GM19468 (cell line): Measurements from ENCODE around the gene MEAK7.

Experiments used
- ATAC-seq: cut with Tn5 transposase; IDR thresholded peaks from one replicate; pipeline ENCODE4 v1.9.1; 2021; ENCODE audit warnings: mild to moderate bottlenecking, moderate library complexity, moderate number of reproducible peaks; ENCODE audit not compliant: unreplicated experiment; ENCODE audit errors: extremely low read depth

Gene MEAK7, protein sequence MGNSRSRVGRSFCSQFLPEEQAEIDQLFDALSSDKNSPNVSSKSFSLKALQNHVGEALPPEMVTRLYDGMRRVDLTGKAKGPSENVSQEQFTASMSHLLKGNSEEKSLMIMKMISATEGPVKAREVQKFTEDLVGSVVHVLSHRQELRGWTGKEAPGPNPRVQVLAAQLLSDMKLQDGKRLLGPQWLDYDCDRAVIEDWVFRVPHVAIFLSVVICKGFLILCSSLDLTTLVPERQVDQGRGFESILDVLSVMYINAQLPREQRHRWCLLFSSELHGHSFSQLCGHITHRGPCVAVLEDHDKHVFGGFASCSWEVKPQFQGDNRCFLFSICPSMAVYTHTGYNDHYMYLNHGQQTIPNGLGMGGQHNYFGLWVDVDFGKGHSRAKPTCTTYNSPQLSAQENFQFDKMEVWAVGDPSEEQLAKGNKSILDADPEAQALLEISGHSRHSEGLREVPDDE

DNA sequence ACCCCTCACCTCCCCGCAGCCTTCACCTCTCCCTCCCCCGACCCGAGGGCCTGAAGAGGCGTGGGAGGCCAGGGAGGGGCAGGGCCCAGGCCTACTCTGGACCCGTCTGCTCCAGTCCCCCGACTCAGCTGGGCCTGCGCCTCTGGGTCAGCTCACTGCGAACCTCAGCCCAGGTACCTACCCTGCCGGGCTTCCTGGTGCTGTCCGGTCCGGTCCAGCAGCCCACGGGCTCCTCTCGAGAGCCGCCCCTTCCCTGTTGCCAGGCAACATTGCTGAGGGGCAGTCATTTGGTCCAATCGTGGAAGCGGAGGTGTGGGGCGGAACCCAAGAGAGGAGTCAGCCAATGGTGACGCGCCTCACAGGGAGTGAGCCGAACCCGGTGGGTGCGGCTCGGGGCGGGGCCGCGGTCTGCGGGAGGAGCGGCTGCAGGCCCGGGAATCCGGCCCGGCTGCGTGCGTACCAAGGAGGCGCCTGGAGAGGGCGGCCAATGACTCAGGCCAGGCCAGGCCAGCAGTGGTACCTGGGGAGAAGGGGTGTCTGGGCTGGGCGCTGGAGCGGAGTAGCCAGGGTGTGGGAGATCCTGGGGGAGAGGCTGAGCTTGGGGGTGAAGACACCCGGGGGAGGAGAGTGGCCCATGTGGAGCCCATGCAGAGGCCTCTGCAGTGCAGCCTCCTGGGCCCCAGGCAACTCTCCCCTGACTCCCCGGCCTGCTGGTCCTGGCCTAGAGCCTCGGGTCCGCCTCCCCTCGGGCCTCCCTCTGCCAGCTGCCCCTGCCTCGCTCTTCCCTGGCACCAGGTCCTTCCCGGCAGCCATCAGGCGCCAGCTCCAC is at the start of gene MEAK7:
Gene MEAK7, minus strand, starts transcription at position 240 of the 829 bp plus-strand sequence. CDS start 6,573 bp downstream, outside the sequence.
- ATAC-seq = peak; percentile 93

GRCh38 chr16:84553873-84554399 is 49.5 kb upstream of the MEAK7 start:
- ATAC-seq = no peak

- no peak for ATAC-seq
Measured at GRCh38 chr16:84552135-84552534, 47.7 kb upstream of the MEAK7 start.

DNA sequence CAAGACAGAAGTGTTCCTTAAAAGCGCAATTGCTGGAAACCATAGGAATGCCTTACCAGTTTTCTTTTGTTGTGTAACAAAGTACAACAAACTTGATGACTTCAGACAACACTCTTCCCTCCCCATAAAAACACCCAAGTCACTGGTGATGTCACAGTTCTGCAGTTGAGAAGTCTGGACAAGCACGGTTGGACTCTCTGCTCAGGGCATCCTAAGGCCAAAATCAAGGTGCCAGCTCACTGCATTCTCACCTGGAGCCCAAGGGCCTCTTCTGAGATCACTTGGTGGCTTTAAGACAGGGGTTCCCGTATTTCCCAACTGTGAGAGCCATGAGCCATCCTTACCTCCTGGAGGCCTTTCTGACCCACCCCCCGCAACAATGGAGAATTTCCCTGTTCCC is 45.6 kb upstream of the MEAK7 start:
- no peak for ATAC-seq

DNA sequence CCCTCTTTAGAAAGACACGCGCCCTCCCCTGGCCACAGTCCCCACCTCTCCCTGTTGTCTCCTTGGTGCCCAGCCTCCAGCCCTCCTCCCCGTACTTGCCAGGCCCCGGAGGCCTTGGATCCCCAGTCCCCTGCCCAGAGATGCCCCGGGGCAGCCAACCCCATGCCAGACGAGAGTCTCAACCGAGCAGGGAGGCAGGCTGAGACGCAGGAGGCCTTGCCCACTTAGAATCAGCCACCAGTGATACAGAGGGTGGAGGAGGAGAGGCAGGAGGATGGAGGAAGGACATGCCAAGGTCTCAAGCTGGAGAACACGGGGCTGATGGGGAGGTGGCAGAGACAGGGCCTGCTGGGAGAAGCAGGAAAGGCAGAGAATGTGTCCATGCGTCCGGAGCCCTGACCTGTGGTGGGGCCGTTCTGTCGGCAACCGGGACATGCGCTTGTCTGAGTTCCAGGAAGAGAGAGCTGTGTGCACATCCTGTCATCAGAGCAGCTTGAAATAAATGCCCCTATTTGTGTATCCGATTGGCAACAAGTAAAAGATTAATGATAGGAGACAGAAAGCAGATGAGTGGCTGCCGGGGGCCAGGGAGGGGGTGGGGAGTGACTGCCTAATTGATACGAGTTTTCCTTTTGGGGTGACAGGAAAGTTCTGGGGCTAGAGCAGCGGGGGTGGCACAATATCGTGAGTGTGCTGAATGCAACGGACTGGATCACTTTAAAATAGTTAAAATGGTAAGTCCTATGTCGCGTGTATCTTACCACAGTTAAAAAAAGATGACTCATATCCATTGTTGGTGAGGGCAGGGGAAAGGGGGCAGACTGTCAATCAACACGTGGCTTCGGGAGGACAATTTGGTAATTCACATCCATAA is 44.7 kb upstream of the MEAK7 start:
- ATAC-seq = no peak

GRCh38 chr16:84548508-84548907 is 44.0 kb upstream of the MEAK7 start:
- ATAC-seq = no peak

- no peak for ATAC-seq
Measured at GRCh38 chr16:84547546-84548061, 43.1 kb upstream of the MEAK7 start.

DNA sequence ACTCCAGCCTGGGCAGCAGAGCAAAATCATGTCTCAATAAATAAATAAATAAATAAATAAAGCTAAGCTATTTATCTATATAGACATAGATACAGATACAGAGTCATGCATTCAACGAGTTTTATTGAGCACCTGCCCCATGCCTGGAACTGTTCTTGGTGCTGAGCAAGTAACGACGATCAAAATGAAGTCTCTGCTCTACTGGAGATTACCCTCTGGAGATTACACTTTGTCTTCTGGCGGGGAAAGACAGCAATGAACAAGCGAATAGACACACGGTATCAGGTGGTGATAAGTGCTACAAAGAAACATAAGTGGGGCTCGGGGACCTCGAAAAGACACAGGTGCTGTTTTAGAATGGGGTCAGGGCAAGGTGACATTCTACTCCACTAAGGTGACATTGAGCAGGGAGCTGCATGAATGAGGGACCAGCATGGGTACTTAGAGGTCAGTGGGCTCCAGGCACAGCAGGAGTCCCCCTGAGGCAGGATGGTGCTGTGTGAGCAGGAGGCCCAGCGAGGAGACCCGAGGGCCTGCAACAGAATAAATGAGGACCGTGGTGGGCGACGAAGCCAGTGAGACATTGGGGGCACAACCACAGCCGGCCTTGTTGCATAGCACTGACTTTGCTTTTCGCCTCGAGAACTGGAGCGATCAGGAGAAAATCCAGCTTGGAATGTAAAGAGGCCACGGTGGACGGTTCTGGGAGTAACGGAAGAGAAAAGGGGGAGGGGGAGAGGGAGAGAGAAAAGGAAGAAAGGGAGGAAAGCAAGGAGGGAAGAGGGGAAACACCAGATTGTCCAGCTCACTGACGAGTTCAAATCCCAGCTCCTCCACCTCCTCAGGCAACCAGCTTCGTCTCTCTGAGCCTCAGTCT is 42.4 kb upstream of the MEAK7 start:
- ATAC-seq = no peak

GRCh38 chr16:84545114-84545737 is 40.8 kb upstream of the MEAK7 start:
- no peak for ATAC-seq

- ATAC-seq = no peak
Measured at GRCh38 chr16:84544031-84544773, 39.7 kb upstream of the MEAK7 start.

GRCh38 chr16:84543253-84543652 is 38.8 kb upstream of the MEAK7 start:
- ATAC-seq = no peak

- ATAC-seq = no peak
Measured at GRCh38 chr16:84541999-84542817, 37.7 kb upstream of the MEAK7 start.

- ATAC-seq = no peak
Measured at GRCh38 chr16:84540194-84540593, 35.7 kb upstream of the MEAK7 start.

- ATAC-seq = no peak
Measured at GRCh38 chr16:84538222-84538840, 33.9 kb upstream of the MEAK7 start.

DNA sequence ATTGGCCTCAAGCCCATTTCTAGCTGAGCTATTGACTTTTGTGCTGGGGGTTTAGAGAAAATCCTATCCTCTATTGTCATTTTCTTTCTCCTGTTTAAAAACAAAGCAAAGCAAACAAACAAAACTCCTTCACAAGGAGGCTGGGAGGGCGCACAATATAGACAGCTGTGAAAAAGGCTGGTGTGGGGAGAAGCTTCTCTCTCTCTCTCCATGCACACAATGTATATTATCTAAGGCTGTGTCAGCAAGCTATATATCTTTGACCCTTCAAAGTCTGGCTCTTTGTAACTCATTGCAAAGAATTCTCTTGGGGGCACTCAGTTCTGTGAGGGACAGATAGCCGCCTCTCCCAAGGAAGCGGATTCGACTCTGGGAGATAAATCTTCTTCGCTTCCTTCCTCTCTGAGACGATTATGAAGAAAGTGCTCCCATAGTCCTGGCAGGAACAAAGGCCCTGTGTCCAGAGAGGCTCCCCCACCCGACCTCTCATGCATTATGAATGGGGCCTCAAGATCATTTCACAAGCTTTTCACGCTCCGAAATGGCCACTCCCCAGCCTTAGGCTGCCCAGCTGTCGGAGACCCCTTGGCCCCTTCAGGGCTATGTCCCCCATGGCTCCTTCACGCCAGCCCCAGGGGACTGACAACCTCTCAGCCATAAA is 33.2 kb upstream of the MEAK7 start:
- no peak for ATAC-seq

DNA sequence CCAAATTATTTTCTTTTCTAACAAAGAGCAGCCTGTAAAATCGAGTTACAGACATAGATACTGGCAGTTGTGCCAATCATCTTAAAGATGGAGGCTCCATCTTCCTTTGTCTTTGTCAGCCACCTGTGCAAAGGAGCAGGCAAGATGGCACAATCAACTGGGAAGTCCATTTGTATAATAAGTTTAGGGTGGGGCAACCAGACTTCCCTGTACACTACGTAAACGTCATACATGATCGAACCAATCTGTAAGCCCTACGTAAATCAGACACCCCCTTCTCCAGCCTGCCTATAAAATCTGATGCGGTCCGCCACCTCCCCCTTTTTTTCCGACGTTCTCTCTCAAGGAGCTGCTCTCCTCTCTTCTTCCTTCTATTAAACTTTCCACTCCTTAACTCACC is 31.4 kb upstream of the MEAK7 start:
- ATAC-seq = no peak
